K562 (cell line): Measurements from ENCODE around the gene SURF4. TPM values are rescaled to one million over a fixed set of nuclear protein-coding genes. Genes with fewer than 3 reads are reported as not detected.

Experiments used
- ATAC-seq: fragments of 200-7000 bp; cut with Tn5 transposase; 3 replicates; pipeline ENCODE4 v1.9.1; 2020; ENCODE audit warnings: moderate library complexity
- BruUV-seq: library from RNA; stranded (reverse); fragments of 400-500 nt; replicated peaks from 2 replicates; lab custom pipeline; 2021; lab: Mats Ljungman, UMichigan
- CTCF ChIA-PET: fragments of 300-600 bp; formaldehyde crosslinking; extraction: SDS; loops from one replicate; lab custom pipeline; 2021; ENCODE audit warnings: low intra/inter-chr PET ratio; lab: Yijun Ruan, JAX
- POLR2A ChIA-PET: fragments of 300-600, 350-650 bp; sonication (Branson Sonifier 250); formaldehyde crosslinking; extraction: SDS; loops from one replicate; lab custom pipeline; 2021; ENCODE audit warnings: antibody characterized with exemption, inconsistent platforms; lab: Yijun Ruan, JAX
- DNase-seq, 4 experiments: peaks; one replicate each; pipeline versions ENCODE4 v3.0.0 to v3.0.0-alpha.2; 2011 to 2018; ENCODE audit warnings: low spot score in 3 of 4, mixed read lengths in 3 of 4; ENCODE audit errors: extremely low read depth in 1 of 4
- FAIRE-seq: peaks from 2 replicates; lab custom pipeline; 2011; peaks lifted over from hg19 to GRCh38; lab: Jason Lieb, UNC
- H2AFZ ChIP-seq: 2 replicates; pipeline ENCODE4 v1.6.0; 2011; ENCODE audit warnings: low read depth, low read length, control low read depth, inconsistent platforms
- H3K27ac ChIP-seq: fragments of 200-600 bp; 3 replicates; pipeline ENCODE4 v1.8.0; 2011; ENCODE audit warnings: low read depth, mild to moderate bottlenecking, control low read depth, inconsistent platforms, low read length, moderate library complexity, mixed read lengths; ENCODE audit errors: extremely low read depth
- H3K27me3 ChIP-seq, 2 experiments: fragments of 300-600 bp in 1 of 2; 2 replicates in 1 of 2; 3 replicates in 1 of 2; pipeline versions ENCODE4 v1.6.0 to v1.8.0; 2011; ENCODE audit warnings: inconsistent platforms in 2 of 2, low read length in 2 of 2, mild to moderate bottlenecking in 1 of 2, mixed read lengths in 1 of 2, moderate library complexity in 1 of 2; ENCODE audit not compliant: control insufficient read depth in 2 of 2, insufficient read depth in 2 of 2
- H3K36me3 ChIP-seq: fragments of 300-600 bp; 3 replicates; pipeline ENCODE4 v1.8.0; 2011; ENCODE audit warnings: mild to moderate bottlenecking, low read length, inconsistent platforms; ENCODE audit not compliant: control insufficient read depth, insufficient read depth
- H3K4me1 ChIP-seq, 2 experiments: fragments of 200-600 bp in 1 of 2; replicated peaks in 1 of 2; 2 replicates in 1 of 2; 3 replicates in 1 of 2; pipeline versions ENCODE4 v1.5.1 to v1.8.0; 2011; ENCODE audit warnings: inconsistent platforms in 2 of 2, low read length in 2 of 2, mild to moderate bottlenecking in 1 of 2, mixed read lengths in 1 of 2, moderate library complexity in 1 of 2; ENCODE audit not compliant: control insufficient read depth in 2 of 2, insufficient read depth in 2 of 2
- H3K4me2 ChIP-seq: 2 replicates; pipeline ENCODE4 v1.6.1; 2011; ENCODE audit warnings: low read length, control low read depth, inconsistent platforms, mixed read lengths; ENCODE audit not compliant: insufficient read depth
- H3K4me3 ChIP-seq: fragments of 200-600 bp; sonication (generic), shearing (Covaris generic); 2 replicates; pipeline ENCODE4 v1.5.1; 2016; ENCODE audit warnings: control low read depth, inconsistent platforms
- H3K79me2 ChIP-seq: fragments of 200-600 bp; 3 replicates; pipeline ENCODE4 v1.8.0; 2011; ENCODE audit warnings: low read length, inconsistent platforms; ENCODE audit not compliant: control insufficient read depth, insufficient read depth
- H3K9ac ChIP-seq, 2 experiments: 2 replicates each; pipeline versions ENCODE4 v1.6.0 to v1.6.1; 2011; ENCODE audit warnings: low read depth in 2 of 2, low read length in 2 of 2, control low read depth in 1 of 2, inconsistent platforms in 1 of 2, mild to moderate bottlenecking in 1 of 2, mixed read lengths in 1 of 2; ENCODE audit not compliant: insufficient read depth in 1 of 2
- H3K9me1 ChIP-seq: one replicate; pipeline ENCODE4 v1.6.0; 2011; ENCODE audit warnings: inconsistent platforms, mild to moderate bottlenecking, low read length, moderate library complexity; ENCODE audit not compliant: control insufficient read depth, insufficient read depth
- H3K9me3 ChIP-seq: replicated peaks from 2 replicates; pipeline ENCODE4 v1.5.1; 2011; ENCODE audit warnings: low read depth, low read length, inconsistent platforms; ENCODE audit not compliant: control insufficient read depth, insufficient read depth
- H4K20me1 ChIP-seq: replicated peaks from 2 replicates; pipeline ENCODE4 v1.6.1; 2011; ENCODE audit warnings: low read length, inconsistent platforms, mixed read lengths; ENCODE audit not compliant: control insufficient read depth, insufficient read depth
- BHLHE40 ChIP-seq: IDR thresholded peaks from 2 replicates; pipeline ENCODE4 v1.6.1; 2011; ENCODE audit warnings: low read length, improper control_type of control experiment
- CBX3 ChIP-seq, 2 experiments: IDR thresholded peaks; 1 replicate in 1 of 2; 2 replicates in 1 of 2; pipeline ENCODE4 v1.6.1; 2012; ENCODE audit warnings: inconsistent platforms in 2 of 2, low read length in 2 of 2, borderline replicate concordance in 1 of 2, control low read depth in 1 of 2
- ELF4 ChIP-seq: fragments of 450-650 bp; formaldehyde crosslinking; IDR thresholded peaks from 2 replicates; pipeline ENCODE4 v1.4.0; 2022; ENCODE audit warnings: missing genetic modification characterization
- EP400 ChIP-seq: fragments of 450-650 bp; IDR thresholded peaks from 2 replicates; pipeline ENCODE4 v1.6.1; 2017; ENCODE audit warnings: antibody characterized with exemption, mild to moderate bottlenecking, moderate library complexity
- JUND ChIP-seq, 2 experiments: IDR thresholded peaks; 2 replicates in 1 of 2; 3 replicates in 1 of 2; pipeline ENCODE4 v1.6.1; 2011; ENCODE audit warnings: borderline replicate concordance in 2 of 2, low read depth in 2 of 2, low read length in 2 of 2, improper control_type of control experiment in 1 of 2, missing biosample characterization in 1 of 2, missing genetic modification characterization in 1 of 2, missing genetic modification reagents in 1 of 2
- KLF13 ChIP-seq: fragments of 450-650 bp; IDR thresholded peaks from 2 replicates; pipeline ENCODE4 v1.6.1; 2016; ENCODE audit warnings: missing genetic modification characterization, low read depth, mild to moderate bottlenecking, missing compliant biosample characterization, moderate library complexity, borderline replicate concordance
- MITF ChIP-seq: IDR thresholded peaks from 2 replicates; pipeline ENCODE4 v1.6.1; 2014; ENCODE audit warnings: antibody characterized with exemption
- MTA1 ChIP-seq: fragments of 450-650 bp; IDR thresholded peaks from 2 replicates; pipeline ENCODE4 v1.6.1; 2017; ENCODE audit warnings: borderline replicate concordance
- MYNN ChIP-seq, 2 experiments: sonication (generic); formaldehyde crosslinking in 1 of 2; IDR thresholded peaks; 2 replicates each; pipeline versions ENCODE4 v1.5.0 to v1.6.1; 2016 to 2020; ENCODE audit warnings: antibody characterized with exemption in 1 of 2, missing genetic modification reagents in 1 of 2
- NCOR1 ChIP-seq: fragments of 450-650 bp; IDR thresholded peaks from 2 replicates; pipeline ENCODE4 v1.6.1; 2016; ENCODE audit warnings: mild to moderate bottlenecking, moderate library complexity
- NFIC ChIP-seq: fragments of 450-650 bp; IDR thresholded peaks from 2 replicates; pipeline ENCODE4 v1.6.1; 2017; ENCODE audit warnings: mild to moderate bottlenecking, inconsistent platforms
- RAD51 ChIP-seq: fragments of 450-650 bp; IDR thresholded peaks from 2 replicates; pipeline ENCODE4 v1.7.1; 2016; ENCODE audit warnings: low read depth, mild to moderate bottlenecking, borderline replicate concordance
- RCOR1 ChIP-seq, 2 experiments: IDR thresholded peaks; 2 replicates each; pipeline ENCODE4 v1.6.1; 2012; ENCODE audit warnings: low read depth in 2 of 2, low read length in 2 of 2, borderline replicate concordance in 1 of 2, improper control_type of control experiment in 1 of 2
- RFX7 ChIP-seq: fragments of 250-450 bp; sonication (Bioruptor Pico); IDR thresholded peaks from 2 replicates; pipeline ENCODE4 v1.5.1; 2021; ENCODE audit warnings: mild to moderate bottlenecking
- TAF7 ChIP-seq: fragments of 450-650 bp; IDR thresholded peaks from 2 replicates; pipeline ENCODE4 v1.6.1; 2016; ENCODE audit warnings: missing genetic modification characterization, missing compliant biosample characterization
- VEZF1 ChIP-seq: fragments of 200-800 bp; sonication (Bioruptor generic); IDR thresholded peaks from 2 replicates; pipeline ENCODE4 v1.6.1; 2017; ENCODE audit warnings: missing genetic modification characterization, missing compliant biosample characterization
- XRCC4 ChIP-seq: IDR thresholded peaks from one replicate; pipeline ENCODE4 v1.6.1; 2011; ENCODE audit not compliant: insufficient read depth, insufficient read length; ENCODE audit errors: extremely low read depth
- ZNF444 ChIP-seq: fragments of 250-450 bp; sonication (Bioruptor Pico); IDR thresholded peaks from 2 replicates; pipeline ENCODE4 v1.4.0; 2020; ENCODE audit warnings: mild to moderate bottlenecking, moderate library complexity
- WGBS: fragments of 100-300 bp; shearing (Covaris generic); methylation state at CpG from one replicate; pipeline ENCODE4 v1.1.6; 2016; ENCODE audit warnings: low coverage, mixed read lengths; ENCODE audit not compliant: insufficient coverage; ENCODE audit errors: missing lambda C conversion rate; 5-methylcytosine and 5-hydroxymethylcytosine counted together
- in situ Hi-C: fragments of 300-500 bp; cut with MboI; formaldehyde crosslinking; loops from 4 replicates; pipeline ENCODE4 v1.15.0; 2018; ENCODE audit warnings: inconsistent platforms, mixed read lengths
- intact Hi-C: fragments of 100-400 bp; cut with micrococcal nuclease; formaldehyde crosslinking; loops from 2 replicates; pipeline ENCODE4 v1.14.2; 2022
- polyA plus RNA-seq, 8 experiments: library from polyadenylated mRNA; depleted of rRNA in 4 of 8; stranded (reverse) in 5 of 8; unstranded in 3 of 8; fragments of >200 nt; fragmentation: Nextera tagmentation in 2 of 8; fragmentation: Illumina TruSeq in 1 of 8; extraction: Ambion mirVana in 2 of 8; extraction: Trizol in 1 of 8; gene quantifications; 2 replicates each; pipeline versions ENCODE4 v1.2.1 to v1.2.3, GENCODE V29; 2011 to 2014; ENCODE audit warnings: inconsistent platforms in 1 of 8, missing spikeins in 1 of 8
- total RNA-seq, 7 experiments: library from RNA; depleted of rRNA in 6 of 7; stranded (reverse); fragments of >200 nt in 6 of 7; fragmentation: Illumina TruSeq in 2 of 7; extraction: Trizol in 2 of 7; gene quantifications; 2 replicates each; pipeline versions ENCODE4 v1.2.1 to v1.2.3, GENCODE V29; 2011 to 2021; ENCODE audit warnings: low replicate concordance in 1 of 7

The SURF4 gene
- total and polyA plus RNA-seq, 9 of the 15 experiments (the other 6 are each of a cell fraction or from before 2014, with no cell fraction given): 8.4 to 176 (median 130) TPM

- H3K9me1 ChIP-seq: no peaks in the 10 kb centered on the region
- H4K20me1 ChIP-seq: peaks cover 4% of the 10 kb centered on the region; the same call in 1 of the 2 replicates
- peaks cover 39% of the 10 kb centered on the region for H3K79me2 ChIP-seq
- H3K9me3 ChIP-seq: no peaks in the 10 kb centered on the region
- peak within 1 kb of the TSS; percentile 95 for H2AFZ ChIP-seq
- H3K36me3 ChIP-seq: peaks cover 68% of the 10 kb centered on the region
- CTCF ChIA-PET: interaction anchor here (0.7 to 0.9 kb wide), 2 partner anchors 151 to 162 kb away, joined by 4 to 5 read pairs; no protein-coding TSS in a partner anchor
- intact Hi-C loops (no loop called here), in situ Hi-C loops (no loop called here)
- BruUV-seq: TSS peak; percentile 95
- WGBS: under 1% methylated on average over 69 of the region's 70 CpGs
- H3K27ac ChIP-seq: peak within 1 kb of the TSS; percentile 98
- peak; percentile 96 for ATAC-seq
- peak within 1 kb of the TSS; percentile 77 for H3K4me3 ChIP-seq
- H3K27me3 ChIP-seq: no peaks in the 10 kb centered on the region; a peak in 1 of 5 replicates
- peak within 1 kb of the TSS; percentile 85 to 96 for H3K9ac ChIP-seq
- peak within 1 kb of the TSS; percentile 100 for H3K4me2 ChIP-seq
- POLR2A ChIA-PET: interaction anchor here (0.7 to 2.3 kb wide), 3 partner anchors 12 to 174 kb away, joined by 3 to 9 read pairs (median 3); partner anchors contain the start of genes MED22 and RPL7A
- peak; percentile 93 for FAIRE-seq
- peaks cover 6 to 45% of the 10 kb centered on the region in 2 experiments; a peak in 4 of 5 replicates for H3K4me1 ChIP-seq
- peak; percentile 89 to 97 (median 92) for DNase-seq
- TF ChIP-seq XRCC4 (no peak), MITF (peak; percentile 42; the same call in 1 of the 2 replicates), MTA1 (no peak), VEZF1 (CRISPR knock-in tag) (peak; percentile 88), MYNN (IDR thresholded peaks at IDR 0.05) (peak; percentile 56), MYNN (CRISPR knock-in tag; IDR thresholded peaks at IDR 0.05) (no peak), RAD51 (peak; percentile 62), KLF13 (tag) (peak; percentile 86), BHLHE40 (peak; percentile 94), TAF7 (peak; percentile 25; the same call in 1 of the 2 replicates), ZNF444 (no peak), NCOR1 (peak; percentile 54; the same call in 1 of the 2 replicates), NFIC (0 out of 2 replicates have a peak, but pooled peaks have one; percentile 25), EP400 (peak; percentile 97), CBX3 (IDR thresholded peaks at IDR 0.05; ENCODE audit: borderline replicate concordance in 1 of 2, low read length in 2 of 2) (peak in 1 of 2 experiments; percentile 83; a peak in 1 of 3 replicates), JUND (IDR thresholded peaks at IDR 0.05; ENCODE audit: borderline replicate concordance, low read depth, low read length) (peak; percentile 68; the same call in 1 of the 2 replicates), JUND (tag; IDR thresholded peaks at IDR 0.05; ENCODE audit: borderline replicate concordance, low read depth, low read length) (no peak; the same call in 2 of the 3 replicates), RFX7 (CRISPR knock-in tag) (no peak), ELF4 (CRISPR knock-in tag) (peak; percentile 3; the same call in 1 of the 2 replicates), RCOR1 (IDR thresholded peaks at IDR 0.05; ENCODE audit: borderline replicate concordance in 1 of 2, low read depth in 2 of 2, low read length in 2 of 2) (peak; percentile 46 to 63; a peak in 3 of 4 replicates)
These were observed 39.7 kb downstream of the SURF4 start, which contains the start of gene SURF6 for GRCh38 chr9:133335924-133336811. Gene SURF6 (minus strand): TSS chr9:133336188. CDS start chr9:133336132, 56 bp downstream.
